Stimulated activated CD4-positive, alpha-beta T cell treated with anti-CD3 and anti-CD28 coated beads, TNF-alpha, amount 100 ng/mL, for 4 hours (primary cell): ENCODE results near the gene TBR1.

ENCODE experiments used
- DNase-seq, 3 experiments: peaks; one replicate each; pipeline ENCODE4 v3.0.0-alpha.2; 2020; ENCODE audit warnings: low read depth in 3 of 3

Gene TBR1

DNA sequence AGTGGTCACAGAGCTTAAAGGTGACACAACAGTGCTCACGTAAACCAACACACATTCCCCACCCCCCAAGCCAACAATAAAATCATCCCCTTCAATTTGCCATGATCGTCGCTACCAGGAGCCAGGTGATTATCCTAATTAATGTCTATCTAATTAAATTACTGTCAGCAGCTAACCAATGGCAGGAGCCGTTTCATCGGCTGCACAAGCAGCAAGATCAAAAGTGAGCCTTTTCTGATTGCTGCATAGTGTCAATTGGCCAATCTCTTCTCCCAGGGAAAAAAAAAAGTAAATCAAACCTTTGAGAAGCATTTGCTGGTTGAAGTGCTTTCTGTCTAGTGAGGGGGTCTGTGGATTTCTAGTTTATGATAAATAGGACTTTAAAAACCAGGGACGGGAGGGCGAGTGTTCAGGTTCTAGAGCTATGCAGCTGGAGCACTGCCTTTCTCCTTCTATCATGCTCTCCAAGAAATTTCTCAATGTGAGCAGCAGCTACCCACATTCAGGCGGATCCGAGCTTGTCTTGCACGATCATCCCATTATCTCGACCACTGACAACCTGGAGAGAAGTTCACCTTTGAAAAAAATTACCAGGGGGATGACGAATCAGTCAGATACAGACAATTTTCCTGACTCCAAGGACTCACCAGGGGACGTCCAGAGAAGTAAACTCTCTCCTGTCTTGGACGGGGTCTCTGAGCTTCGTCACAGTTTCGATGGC lies at the start of gene TBR1:
Gene TBR1 (plus strand): TSS at position 311 of the 721 bp plus-strand sequence. CDS start 114 bp downstream, at position 425.
- no peak for DNase-seq

DNA sequence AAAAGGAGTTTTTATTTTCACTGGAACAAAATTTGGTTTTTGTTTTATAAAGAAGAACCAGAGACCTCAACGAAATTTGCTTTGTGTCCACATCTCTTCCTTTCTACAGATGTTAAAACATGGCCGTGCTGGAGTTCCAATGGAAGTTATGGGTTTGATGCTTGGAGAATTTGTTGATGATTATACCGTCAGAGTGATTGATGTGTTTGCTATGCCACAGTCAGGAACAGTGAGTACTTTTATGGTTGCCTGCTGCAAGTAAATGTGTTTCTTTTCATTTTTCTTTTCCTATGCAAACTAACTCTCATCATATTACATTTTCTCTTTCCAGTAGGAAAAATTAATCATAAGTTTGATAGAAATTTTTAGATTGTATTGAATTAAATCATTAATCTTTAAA lies 48.4 kb upstream of the TBR1 start:
- DNase-seq, result no peak

GRCh38 chr2:161369311-161369710 lies 46.8 kb upstream of the TBR1 start:
- DNase-seq, result no peak

- DNase-seq, result no peak
Measured at GRCh38 chr2:161370981-161371380, 45.1 kb upstream of the TBR1 start.

GRCh38 chr2:161371869-161372268 lies 44.2 kb upstream of the TBR1 start:
- DNase-seq, result no peak

- DNase-seq, result no peak
Measured at GRCh38 chr2:161373942-161374341, 42.2 kb upstream of the TBR1 start.

DNA sequence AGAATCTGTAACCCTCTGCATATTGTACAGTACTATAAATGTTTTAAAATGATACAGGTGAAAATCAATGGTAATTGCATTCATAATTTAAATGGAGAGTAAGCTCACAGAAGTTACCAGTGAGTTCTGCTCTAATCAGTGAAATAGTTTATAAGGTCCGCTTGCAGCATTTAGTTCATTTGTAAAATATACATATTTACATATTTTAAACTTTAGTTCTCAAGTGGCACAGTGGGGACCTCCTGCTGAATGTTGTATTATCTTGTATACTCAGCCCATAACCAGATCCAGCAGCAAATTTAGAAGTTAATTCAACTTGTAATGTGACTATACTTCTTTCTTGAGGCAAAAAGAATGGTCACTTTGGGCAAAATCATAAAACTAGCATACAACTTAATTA lies 41.7 kb upstream of the TBR1 start:
- no peak for DNase-seq

DNA sequence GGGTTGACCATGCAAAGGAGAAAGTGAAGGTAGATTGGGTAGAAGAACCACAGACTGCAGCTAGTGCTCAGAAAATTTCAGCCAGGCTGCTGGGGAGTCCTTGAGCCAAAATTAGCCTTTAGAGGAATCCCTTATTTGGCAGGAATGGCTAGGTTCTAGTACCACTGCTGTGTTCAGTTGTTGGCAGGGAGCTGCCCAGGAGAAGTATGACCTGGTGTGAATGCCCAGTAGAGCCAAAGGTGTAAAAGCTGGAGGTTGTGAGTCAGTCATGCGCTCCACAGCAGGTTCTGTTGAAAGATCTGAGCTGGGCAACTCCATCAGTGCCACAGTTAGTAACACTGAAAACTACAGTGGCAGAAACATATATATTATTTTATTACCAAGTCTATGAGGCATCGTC lies 36.4 kb upstream of the TBR1 start:
- no peak for DNase-seq

GRCh38 chr2:161381546-161381945 lies 34.6 kb upstream of the TBR1 start:
- no peak for DNase-seq

DNA sequence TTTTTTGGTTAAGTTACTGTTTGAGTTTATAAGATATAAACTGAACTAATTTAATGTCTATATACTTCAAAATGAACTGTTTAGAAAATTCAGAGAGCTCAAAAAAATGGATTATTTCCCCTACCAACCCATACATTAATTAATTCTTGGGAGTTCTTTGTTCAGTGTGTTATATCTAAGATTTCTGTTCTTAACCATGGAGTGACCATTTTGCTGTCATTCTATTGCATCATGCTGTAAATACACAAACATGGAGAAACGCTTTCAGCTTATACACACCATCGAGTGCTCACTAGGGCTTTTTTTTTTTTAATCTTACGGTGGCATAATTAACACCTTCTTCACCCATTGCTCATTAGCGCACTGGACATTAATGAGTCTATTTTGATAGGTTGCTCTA lies 33.4 kb upstream of the TBR1 start:
- DNase-seq, result no peak

GRCh38 chr2:161384864-161385263 lies 31.2 kb upstream of the TBR1 start:
- DNase-seq, result no peak

- DNase-seq, result no peak
Measured at GRCh38 chr2:161386228-161386824, 29.8 kb upstream of the TBR1 start.

DNA sequence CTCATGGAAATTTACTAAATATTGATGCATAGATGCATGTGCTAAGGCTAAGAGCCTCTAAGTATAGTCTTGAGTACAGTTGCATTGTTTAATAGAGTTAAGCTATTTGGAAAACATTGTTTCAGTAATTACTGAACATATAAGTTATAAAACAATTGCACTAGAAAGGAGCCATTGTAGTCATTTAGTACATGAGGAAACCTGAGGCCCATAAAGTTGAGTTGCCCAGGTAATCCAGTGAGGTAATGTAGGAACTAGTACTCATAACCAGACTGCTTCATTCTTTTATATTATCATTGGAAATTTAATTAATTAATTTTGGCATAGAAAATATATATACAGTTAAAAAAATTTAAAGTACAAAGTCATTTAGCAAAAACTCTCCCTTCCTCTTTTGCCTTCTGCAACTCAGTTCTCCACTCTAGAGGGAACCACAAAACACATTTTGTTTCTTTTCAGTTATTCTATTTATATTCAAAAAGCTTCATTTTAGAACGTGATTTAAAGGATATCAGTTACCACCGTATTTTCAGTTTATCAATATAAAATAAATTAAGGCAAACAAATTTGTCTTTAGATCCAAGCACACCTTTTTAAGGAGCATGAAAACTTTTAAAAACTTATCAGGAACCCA lies 27.8 kb upstream of the TBR1 start:
- no peak for DNase-seq

DNA sequence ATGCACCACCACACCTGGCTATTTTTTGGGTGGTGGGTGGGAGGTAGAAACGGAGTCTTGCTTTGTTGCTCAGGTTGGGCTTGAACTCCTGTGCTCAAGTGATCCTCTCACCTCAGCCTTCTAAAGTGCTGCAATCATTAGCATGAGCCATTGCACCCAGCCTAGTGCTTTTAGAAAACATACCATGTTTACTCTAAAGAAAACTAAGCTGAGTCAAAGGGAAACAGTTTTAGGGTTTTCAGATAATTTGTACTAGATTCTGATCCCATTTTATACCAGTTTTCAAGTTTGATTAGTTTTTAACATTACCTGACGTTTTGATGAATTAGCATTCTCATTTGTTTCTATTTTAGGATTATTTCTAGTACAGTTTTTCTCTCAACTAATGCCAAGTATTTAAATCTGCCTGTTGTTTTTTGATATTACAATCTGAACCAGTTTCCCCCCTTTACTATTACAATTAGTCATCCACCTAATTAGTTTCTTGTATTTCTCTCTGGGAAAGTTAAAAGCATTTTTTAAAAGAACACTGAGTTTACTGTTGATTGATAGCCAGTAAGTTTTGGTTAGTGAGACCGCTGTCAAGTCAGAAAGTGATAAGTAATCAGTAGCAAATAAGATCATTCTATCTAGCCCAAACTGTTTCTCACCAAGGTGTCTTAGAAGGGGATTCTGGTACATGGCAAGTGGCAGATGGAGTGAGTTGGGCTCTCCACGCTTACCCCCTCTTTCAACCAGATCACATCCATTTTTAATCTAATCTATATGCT lies 24.2 kb upstream of the TBR1 start:
- no peak for DNase-seq

- no peak for DNase-seq
Measured at GRCh38 chr2:161400076-161400475, 16.0 kb upstream of the TBR1 start.

GRCh38 chr2:161402297-161402696 lies 13.8 kb upstream of the TBR1 start:
- DNase-seq, result no peak

DNA sequence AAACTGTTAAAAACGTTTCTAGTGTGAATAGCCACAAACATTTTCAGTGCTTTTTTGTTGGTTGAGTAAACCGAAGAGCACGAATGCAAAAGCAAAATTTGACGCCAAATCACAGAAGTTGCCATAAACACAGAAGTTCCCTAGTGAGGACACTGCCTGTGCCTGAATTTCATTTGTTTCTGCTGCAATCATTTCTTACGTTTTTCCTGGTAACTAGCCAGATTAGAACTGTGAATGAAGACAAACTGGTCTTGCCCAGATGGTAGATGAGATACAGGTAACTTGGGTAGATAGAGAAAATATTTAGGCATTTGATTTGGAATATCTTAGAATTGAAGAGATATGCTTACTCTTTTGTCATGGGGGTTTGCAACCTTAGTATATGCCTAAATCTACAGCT lies 9.8 kb upstream of the TBR1 start:
- no peak for DNase-seq

- DNase-seq, result no peak
Measured at GRCh38 chr2:161407597-161407996, 8.5 kb upstream of the TBR1 start.

- no peak for DNase-seq
Measured at GRCh38 chr2:161409308-161409907, 6.7 kb upstream of the TBR1 start.

GRCh38 chr2:161412346-161412745 lies 3.8 kb upstream of the TBR1 start:
- DNase-seq, result no peak

DNA sequence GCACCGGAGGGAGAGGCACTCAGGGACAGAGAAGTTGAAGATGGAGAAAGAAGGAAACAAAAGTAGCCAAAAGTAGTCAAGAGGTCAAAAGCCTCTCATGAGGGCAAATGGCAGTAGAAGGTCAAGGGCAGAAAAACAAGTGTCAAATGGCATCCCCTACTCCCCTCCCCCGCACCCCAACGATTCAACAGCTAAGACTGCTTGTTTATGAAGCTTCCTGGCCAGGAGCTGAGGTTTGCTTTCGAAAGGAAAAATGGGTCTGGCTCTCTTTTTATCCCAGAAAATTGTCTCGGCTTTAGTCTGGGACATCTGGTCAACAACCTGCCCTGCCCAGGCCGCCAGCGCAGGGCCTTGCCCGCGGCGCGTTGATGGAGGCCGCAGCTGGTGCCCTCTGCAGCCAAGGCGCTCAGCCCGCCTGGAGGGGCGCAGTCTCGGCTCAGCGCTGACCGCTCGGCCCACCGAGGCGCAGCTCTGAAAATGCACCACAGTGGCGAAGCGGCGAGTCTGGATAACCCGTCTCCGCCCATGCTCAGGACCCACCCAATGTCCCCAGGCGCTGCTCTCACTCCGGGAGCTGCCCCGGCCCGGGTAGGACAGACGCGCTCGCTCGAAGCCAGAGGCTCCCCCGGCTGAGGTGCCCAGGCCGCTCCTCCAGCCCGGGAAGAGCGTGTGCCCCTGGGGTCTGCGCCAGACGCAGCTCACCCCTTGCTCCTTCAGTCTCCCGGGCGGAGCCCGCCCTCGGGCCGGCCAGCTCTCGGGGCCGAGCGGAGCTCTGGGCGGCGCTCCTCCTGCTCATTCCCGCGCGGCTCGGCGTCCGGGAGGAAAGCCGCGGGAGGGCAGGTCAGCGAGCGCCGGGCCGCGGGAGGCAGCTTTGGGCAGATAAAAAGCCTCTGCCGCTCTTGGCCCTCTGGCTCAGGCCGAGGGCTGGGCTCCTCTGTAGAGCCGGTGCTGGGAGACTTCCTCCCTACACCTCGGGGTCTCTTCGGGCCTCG lies 1.8 kb upstream of the TBR1 start:
- DNase-seq, result no peak
